Measurements from ENCODE around the gene CAMK4. TPM values are rescaled to one million over a fixed set of nuclear protein-coding genes. Genes with fewer than 3 reads are reported as not detected.

Gene CAMK4
- total and polyA plus RNA-seq, 8 donors: 0.45 to 25.1 (median 3.8) TPM

DNA sequence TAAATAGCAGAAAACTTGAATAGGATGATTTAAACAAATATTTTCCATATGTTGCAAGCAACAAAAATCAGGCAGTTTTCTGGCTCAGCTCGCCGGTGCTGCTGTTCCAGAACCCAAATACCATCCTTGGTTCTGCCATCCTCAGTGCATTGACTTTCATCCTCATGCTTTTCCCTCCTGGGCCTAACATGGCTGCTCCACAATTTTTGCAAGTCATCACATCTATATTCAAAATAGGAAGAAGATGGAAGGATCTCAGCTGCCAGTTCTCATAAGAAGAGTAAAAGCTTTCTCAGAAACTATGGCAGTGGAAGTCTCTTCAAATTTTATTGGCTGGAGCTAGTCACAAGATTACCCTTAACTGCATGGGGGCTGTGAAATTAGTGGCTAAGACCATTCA lies 151.5 kb downstream of the CAMK4 start:
- TF ChIP-seq POLR2AphosphoS5 (IDR thresholded peaks at IDR 0.05): no peak
- TF ChIP-seq EP300 (IDR thresholded peaks at IDR 0.05): no peak
- TF ChIP-seq, protein P1, sequence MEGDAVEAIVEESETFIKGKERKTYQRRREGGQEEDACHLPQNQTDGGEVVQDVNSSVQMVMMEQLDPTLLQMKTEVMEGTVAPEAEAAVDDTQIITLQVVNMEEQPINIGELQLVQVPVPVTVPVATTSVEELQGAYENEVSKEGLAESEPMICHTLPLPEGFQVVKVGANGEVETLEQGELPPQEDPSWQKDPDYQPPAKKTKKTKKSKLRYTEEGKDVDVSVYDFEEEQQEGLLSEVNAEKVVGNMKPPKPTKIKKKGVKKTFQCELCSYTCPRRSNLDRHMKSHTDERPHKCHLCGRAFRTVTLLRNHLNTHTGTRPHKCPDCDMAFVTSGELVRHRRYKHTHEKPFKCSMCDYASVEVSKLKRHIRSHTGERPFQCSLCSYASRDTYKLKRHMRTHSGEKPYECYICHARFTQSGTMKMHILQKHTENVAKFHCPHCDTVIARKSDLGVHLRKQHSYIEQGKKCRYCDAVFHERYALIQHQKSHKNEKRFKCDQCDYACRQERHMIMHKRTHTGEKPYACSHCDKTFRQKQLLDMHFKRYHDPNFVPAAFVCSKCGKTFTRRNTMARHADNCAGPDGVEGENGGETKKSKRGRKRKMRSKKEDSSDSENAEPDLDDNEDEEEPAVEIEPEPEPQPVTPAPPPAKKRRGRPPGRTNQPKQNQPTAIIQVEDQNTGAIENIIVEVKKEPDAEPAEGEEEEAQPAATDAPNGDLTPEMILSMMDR (IDR thresholded peaks at IDR 0.05): no peak
- no peak for TF ChIP-seq POLR2A (IDR thresholded peaks at IDR 0.05)
- H3K4me1 ChIP-seq: no peaks in the 10 kb centered on the region
- H3K27ac ChIP-seq: no peak overlapping the region
- 87 to 96% (median 91%) methylated on average over 2 of the region's 2 CpGs for WGBS, 5 donors
- no peaks in the 10 kb centered on the region for H3K36me3 ChIP-seq
- H3K27me3 ChIP-seq: no peaks in the 10 kb centered on the region
- no peak overlapping the region for H3K4me3 ChIP-seq
- intact Hi-C loops (cut with DNase I; ENCODE audit: low total_unique reads): no loop called here
- no peak for DNase-seq
- no peaks in the 10 kb centered on the region for H3K9me3 ChIP-seq

DNA sequence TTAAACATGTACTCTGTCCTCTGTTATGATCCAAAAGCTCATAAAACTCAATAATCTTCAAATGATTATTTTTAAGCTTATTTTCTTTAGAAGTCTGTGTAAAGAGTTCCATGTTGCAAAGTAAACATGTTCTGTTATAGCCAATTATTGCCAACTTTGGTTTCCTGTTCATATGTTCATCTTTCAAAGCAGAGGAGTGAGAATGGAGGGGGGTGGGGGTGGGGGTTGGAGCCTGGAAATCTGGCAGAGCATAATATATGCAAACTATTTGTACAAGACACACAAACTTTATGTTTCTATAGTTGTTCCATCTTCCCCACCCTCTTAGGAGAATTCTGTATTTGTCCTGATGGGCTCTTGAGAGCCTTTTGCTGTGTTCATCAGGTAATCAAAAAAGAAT lies 153.1 kb downstream of the CAMK4 start:
- DNase-seq: no peak
- Histone ChIP-seq H3K27ac (no peak overlapping the region), H3K27me3 (no peaks in the 10 kb centered on the region), H3K4me3 (no peak overlapping the region), H3K36me3 (no peaks in the 10 kb centered on the region), H3K9me3 (no peaks in the 10 kb centered on the region), H3K4me1 (no peaks in the 10 kb centered on the region)
- TF ChIP-seq EP300 (IDR thresholded peaks at IDR 0.05) (no peak), POLR2AphosphoS5 (IDR thresholded peaks at IDR 0.05) (no peak), POLR2A (IDR thresholded peaks at IDR 0.05) (no peak)
- TF ChIP-seq, protein P1 (IDR thresholded peaks at IDR 0.05): no peak
- intact Hi-C loops (cut with DNase I; ENCODE audit: low total_unique reads): no loop called here

DNA sequence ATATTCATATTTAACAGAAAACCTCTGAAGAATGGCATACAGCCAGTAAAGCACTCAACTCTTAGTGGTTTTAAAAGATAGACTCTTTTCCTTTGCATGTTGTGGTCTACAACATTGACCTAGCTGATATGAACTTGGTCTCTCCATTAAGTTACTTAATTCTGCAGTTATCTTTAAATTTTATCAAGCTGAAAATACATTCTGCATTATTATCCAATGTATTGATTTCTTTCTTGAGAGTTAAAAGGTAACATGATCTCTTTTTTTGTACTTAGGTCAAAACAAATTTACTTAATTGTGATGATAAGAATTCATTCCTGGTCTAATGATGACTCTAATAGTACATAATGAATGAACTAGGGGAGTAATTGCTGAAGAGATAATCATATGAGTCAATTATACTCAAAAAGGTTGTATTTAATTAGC lies 155.2 kb downstream of the CAMK4 start:
- no peak overlapping the region for H3K4me3 ChIP-seq
- H3K9me3 ChIP-seq: no peaks in the 10 kb centered on the region
- intact Hi-C loops (cut with DNase I; ENCODE audit: low total_unique reads): no loop called here
- no peaks in the 10 kb centered on the region for H3K27me3 ChIP-seq
- no peaks in the 10 kb centered on the region for H3K4me1 ChIP-seq
- no peaks in the 10 kb centered on the region for H3K36me3 ChIP-seq
- TF ChIP-seq, protein P1 (IDR thresholded peaks at IDR 0.05): no peak
- peak in 1 of 2 donors; percentile 5 for DNase-seq
- no peak overlapping the region for H3K27ac ChIP-seq

DNA sequence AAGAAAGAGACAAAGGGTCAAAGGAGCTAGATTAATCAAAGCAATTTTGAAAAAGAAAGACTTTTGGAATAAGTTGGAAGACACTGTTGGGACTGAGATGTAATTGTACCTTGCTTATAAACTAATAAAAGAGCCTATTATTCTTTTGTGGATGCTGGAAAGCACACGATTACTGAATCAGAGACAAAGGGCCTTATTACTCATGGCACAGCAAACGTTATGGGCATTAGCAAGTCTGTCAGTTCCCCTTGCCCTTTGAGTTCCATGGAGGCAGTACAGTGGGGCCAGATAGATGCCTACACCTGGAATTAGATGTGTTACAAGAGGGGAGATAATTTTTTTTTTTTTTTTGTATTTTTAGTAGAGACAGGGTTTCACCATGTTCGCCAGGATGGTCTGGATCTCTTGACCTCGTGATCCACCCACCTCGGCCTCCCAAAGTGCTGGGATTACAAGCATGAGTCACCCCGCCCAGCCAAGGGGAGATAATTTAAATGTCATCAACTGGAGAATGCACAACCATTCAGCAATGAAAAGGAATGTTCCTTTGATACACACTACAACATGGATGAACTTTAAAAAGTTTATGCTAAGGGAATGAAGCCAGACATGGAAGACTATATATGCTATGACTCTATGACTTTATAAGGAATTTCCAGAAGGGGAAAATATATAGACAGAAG lies 159.2 kb downstream of the CAMK4 start:
- no peaks in the 10 kb centered on the region for H3K9me3 ChIP-seq
- H3K27me3 ChIP-seq: no peaks in the 10 kb centered on the region
- no peak for TF ChIP-seq EP300 (IDR thresholded peaks at IDR 0.05)
- no peak for TF ChIP-seq POLR2AphosphoS5 (IDR thresholded peaks at IDR 0.05)
- no peak for TF ChIP-seq POLR2A (IDR thresholded peaks at IDR 0.05)
- TF ChIP-seq, protein P1 (IDR thresholded peaks at IDR 0.05): no peak
- H3K4me3 ChIP-seq: no peak overlapping the region
- intact Hi-C loops (cut with DNase I; ENCODE audit: low total_unique reads): no loop called here
- no peaks in the 10 kb centered on the region for H3K4me1 ChIP-seq
- WGBS, 5 donors: 75 to 80% (median 78%) methylated on average over 6 of the region's 6 CpGs
- DNase-seq: no peak
- H3K27ac ChIP-seq: no peak overlapping the region
- H3K36me3 ChIP-seq: no peaks in the 10 kb centered on the region
